ENCODE results near the gene PXDN.

DNA sequence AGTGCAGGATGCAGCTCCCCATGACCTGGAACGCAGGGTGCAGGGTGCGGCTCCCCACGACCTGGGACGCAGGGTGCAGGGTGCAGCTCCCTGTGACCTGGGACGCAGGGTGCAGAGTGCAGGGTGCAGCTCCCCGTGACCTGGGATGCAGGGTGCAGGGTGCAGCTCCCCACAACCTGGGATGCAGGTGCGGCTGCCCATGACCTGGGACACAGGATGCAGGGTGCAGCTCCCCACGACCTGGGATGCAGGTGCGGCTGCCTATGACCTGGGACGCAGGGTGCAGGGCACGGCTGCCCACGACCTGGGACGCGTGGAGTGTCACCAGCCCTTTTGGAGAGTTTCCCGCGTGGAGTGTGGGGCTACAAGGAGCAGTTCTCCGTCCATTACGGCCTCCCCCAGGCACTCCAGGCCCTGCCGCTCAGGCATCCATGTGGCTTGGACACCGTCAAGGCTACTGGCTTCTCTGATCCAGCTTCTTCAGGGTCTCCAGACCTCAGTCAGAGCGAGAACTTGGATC is 38.7 kb downstream of the PXDN start:
- TF ChIP-seq ZNF565 (CRISPR knock-in tag; conservative IDR thresholded peaks at IDR 0.05; ENCODE audit: low read depth) (no peak), TSHZ2 (CRISPR knock-in tag; IDR thresholded peaks at IDR 0.05) (no peak), ZFP3 (CRISPR knock-in tag; IDR thresholded peaks at IDR 0.05) (no peak), ISL1 (CRISPR knock-in tag; IDR thresholded peaks at IDR 0.05) (no peak)
- TF ChIP-seq, protein P1, sequence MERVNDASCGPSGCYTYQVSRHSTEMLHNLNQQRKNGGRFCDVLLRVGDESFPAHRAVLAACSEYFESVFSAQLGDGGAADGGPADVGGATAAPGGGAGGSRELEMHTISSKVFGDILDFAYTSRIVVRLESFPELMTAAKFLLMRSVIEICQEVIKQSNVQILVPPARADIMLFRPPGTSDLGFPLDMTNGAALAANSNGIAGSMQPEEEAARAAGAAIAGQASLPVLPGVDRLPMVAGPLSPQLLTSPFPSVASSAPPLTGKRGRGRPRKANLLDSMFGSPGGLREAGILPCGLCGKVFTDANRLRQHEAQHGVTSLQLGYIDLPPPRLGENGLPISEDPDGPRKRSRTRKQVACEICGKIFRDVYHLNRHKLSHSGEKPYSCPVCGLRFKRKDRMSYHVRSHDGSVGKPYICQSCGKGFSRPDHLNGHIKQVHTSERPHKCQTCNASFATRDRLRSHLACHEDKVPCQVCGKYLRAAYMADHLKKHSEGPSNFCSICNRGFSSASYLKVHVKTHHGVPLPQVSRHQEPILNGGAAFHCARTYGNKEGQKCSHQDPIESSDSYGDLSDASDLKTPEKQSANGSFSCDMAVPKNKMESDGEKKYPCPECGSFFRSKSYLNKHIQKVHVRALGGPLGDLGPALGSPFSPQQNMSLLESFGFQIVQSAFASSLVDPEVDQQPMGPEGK (CRISPR knock-in tag; IDR thresholded peaks at IDR 0.05; ENCODE audit: borderline replicate concordance) = no peak
- TF ChIP-seq, protein P2, sequence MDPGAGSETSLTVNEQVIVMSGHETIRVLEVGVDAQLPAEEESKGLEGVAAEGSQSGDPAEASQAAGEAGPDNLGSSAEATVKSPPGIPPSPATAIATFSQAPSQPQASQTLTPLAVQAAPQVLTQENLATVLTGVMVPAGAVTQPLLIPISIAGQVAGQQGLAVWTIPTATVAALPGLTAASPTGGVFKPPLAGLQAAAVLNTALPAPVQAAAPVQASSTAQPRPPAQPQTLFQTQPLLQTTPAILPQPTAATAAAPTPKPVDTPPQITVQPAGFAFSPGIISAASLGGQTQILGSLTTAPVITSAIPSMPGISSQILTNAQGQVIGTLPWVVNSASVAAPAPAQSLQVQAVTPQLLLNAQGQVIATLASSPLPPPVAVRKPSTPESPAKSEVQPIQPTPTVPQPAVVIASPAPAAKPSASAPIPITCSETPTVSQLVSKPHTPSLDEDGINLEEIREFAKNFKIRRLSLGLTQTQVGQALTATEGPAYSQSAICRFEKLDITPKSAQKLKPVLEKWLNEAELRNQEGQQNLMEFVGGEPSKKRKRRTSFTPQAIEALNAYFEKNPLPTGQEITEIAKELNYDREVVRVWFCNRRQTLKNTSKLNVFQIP (CRISPR knock-in tag; IDR thresholded peaks at IDR 0.05; ENCODE audit: borderline replicate concordance, low read depth) = no peak
